Uterus (tissue), 2 donors: Measurements from ENCODE around the gene MAP1B.

Experiments used
- POLR2A ChIP-seq, 2 donors: fragments of 450-650 bp; IDR thresholded peaks; one replicate each; pipeline ENCODE4 v1.6.1; 2016; ENCODE audit warnings: antibody characterized with exemption in 2 of 2, mild to moderate bottlenecking in 1 of 2, moderate library complexity in 1 of 2
- TF ChIP-seq, protein P1 (sequence below), 4 experiments: fragments of 200-600 bp in 2 of 4; fragments of 450-650 bp in 2 of 4; sonication (generic) in 2 of 4; IDR thresholded peaks; one replicate each; pipeline ENCODE4 v1.5.1; 2016 to 2019; ENCODE audit warnings: antibody characterized with exemption in 4 of 4, mild to moderate bottlenecking in 2 of 4, moderate library complexity in 1 of 4

DNA sequence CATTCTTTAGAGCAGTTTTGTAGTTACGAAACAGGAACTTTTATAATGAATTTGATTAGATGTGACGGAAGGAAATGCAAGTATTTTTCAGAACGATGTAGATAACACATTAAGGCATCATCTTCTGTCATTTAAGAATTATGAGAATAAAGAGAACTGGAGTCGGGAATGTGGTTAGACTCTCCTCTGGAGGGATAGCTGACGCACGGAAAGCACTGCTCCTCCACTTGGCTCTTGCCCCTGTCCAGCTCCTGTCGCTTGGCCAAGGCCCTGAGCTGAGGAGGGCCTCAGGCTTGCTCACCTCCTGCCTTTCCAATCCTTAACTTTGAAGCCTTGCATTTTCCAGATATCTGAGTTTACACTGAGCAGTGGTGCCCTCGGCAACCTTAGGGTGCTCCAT, 60.5 kb downstream of the MAP1B start:
- TF ChIP-seq, protein P1, sequence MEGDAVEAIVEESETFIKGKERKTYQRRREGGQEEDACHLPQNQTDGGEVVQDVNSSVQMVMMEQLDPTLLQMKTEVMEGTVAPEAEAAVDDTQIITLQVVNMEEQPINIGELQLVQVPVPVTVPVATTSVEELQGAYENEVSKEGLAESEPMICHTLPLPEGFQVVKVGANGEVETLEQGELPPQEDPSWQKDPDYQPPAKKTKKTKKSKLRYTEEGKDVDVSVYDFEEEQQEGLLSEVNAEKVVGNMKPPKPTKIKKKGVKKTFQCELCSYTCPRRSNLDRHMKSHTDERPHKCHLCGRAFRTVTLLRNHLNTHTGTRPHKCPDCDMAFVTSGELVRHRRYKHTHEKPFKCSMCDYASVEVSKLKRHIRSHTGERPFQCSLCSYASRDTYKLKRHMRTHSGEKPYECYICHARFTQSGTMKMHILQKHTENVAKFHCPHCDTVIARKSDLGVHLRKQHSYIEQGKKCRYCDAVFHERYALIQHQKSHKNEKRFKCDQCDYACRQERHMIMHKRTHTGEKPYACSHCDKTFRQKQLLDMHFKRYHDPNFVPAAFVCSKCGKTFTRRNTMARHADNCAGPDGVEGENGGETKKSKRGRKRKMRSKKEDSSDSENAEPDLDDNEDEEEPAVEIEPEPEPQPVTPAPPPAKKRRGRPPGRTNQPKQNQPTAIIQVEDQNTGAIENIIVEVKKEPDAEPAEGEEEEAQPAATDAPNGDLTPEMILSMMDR (IDR thresholded peaks at IDR 0.05) = no peak
- no peak for TF ChIP-seq POLR2A (IDR thresholded peaks at IDR 0.05)
